GM18517 (cell line): ENCODE results near the gene PTGIS.

ENCODE experiments used
- ATAC-seq: cut with Tn5 transposase; IDR thresholded peaks from one replicate; pipeline ENCODE4 v1.9.1; 2021; ENCODE audit warnings: mild to moderate bottlenecking, moderate library complexity; ENCODE audit not compliant: unreplicated experiment

The PTGIS gene

GRCh38 chr20:49532285-49532946 is 35.5 kb downstream of the PTGIS start:
- no peak for ATAC-seq

GRCh38 chr20:49529470-49529869 is 38.5 kb downstream of the PTGIS start:
- no peak for ATAC-seq

GRCh38 chr20:49526568-49526967 is 41.4 kb downstream of the PTGIS start:
- no peak for ATAC-seq

GRCh38 chr20:49526056-49526455 is 41.9 kb downstream of the PTGIS start:
- ATAC-seq: no peak

GRCh38 chr20:49523767-49524360 is 44.1 kb downstream of the PTGIS start:
- no peak for ATAC-seq

GRCh38 chr20:49521356-49521755 is 46.6 kb downstream of the PTGIS start:
- ATAC-seq: no peak

GRCh38 chr20:49519777-49520359 is 48.1 kb downstream of the PTGIS start:
- no peak for ATAC-seq

GRCh38 chr20:49519212-49519712 is 48.7 kb downstream of the PTGIS start:
- no peak for ATAC-seq

- no peak for ATAC-seq
Observed at GRCh38 chr20:49518576-49518975, 49.4 kb downstream of the PTGIS start.

- ATAC-seq: no peak
Observed at GRCh38 chr20:49517805-49518100, 50.2 kb downstream of the PTGIS start.

GRCh38 chr20:49516916-49517804 is 50.8 kb downstream of the PTGIS start:
- ATAC-seq: no peak

- no peak for ATAC-seq
Observed at GRCh38 chr20:49515586-49515985, 52.4 kb downstream of the PTGIS start.

GRCh38 chr20:49513517-49513916 is 54.4 kb downstream of the PTGIS start:
- no peak for ATAC-seq

- no peak for ATAC-seq
Observed at GRCh38 chr20:49513009-49513408, 54.9 kb downstream of the PTGIS start.

GRCh38 chr20:49511788-49512525 is 56.0 kb downstream of the PTGIS start:
- ATAC-seq: no peak

GRCh38 chr20:49510562-49511122 is 57.3 kb downstream of the PTGIS start:
- no peak for ATAC-seq

GRCh38 chr20:49508435-49509199 is 59.3 kb downstream of the PTGIS start:
- no peak for ATAC-seq

GRCh38 chr20:49507741-49508434 is 60.0 kb downstream of the PTGIS start:
- ATAC-seq: no peak

GRCh38 chr20:49505518-49505917 is 62.4 kb downstream of the PTGIS start:
- ATAC-seq: no peak
